HEK293 (cell line): ENCODE results near the gene SURF1.

Experiments
- EGR2 ChIP-seq: fragments of 450-650 bp; formaldehyde crosslinking; IDR thresholded peaks from 2 replicates; pipeline ENCODE4 v1.5.1; 2016; ENCODE audit warnings: low read depth, missing biosample characterization, missing genetic modification characterization
- GLIS1 ChIP-seq: fragments of 450-650 bp; formaldehyde crosslinking; IDR thresholded peaks from 2 replicates; pipeline ENCODE4 v1.5.1; 2016; ENCODE audit warnings: missing biosample characterization, missing genetic modification characterization
- GLIS2 ChIP-seq: fragments of 450-650 bp; formaldehyde crosslinking; IDR thresholded peaks from 2 replicates; pipeline ENCODE4 v1.5.1; 2016; ENCODE audit warnings: missing biosample characterization, missing genetic modification characterization
- IKZF3 ChIP-seq: fragments of 450-650 bp; IDR thresholded peaks from 2 replicates; pipeline ENCODE4 v1.5.0; 2018; ENCODE audit warnings: missing biosample characterization, mild to moderate bottlenecking, missing genetic modification characterization, moderate library complexity
- KLF1 ChIP-seq: fragments of 450-650 bp; formaldehyde crosslinking; IDR thresholded peaks from 2 replicates; pipeline ENCODE4 v1.5.1; 2016; ENCODE audit warnings: missing biosample characterization, missing genetic modification characterization
- KLF10 ChIP-seq: fragments of 450-650 bp; IDR thresholded peaks from 2 replicates; pipeline ENCODE4 v1.5.1; 2018; ENCODE audit warnings: missing biosample characterization, mild to moderate bottlenecking, missing genetic modification characterization
- KLF16 ChIP-seq: fragments of 450-650 bp; formaldehyde crosslinking; IDR thresholded peaks from 2 replicates; pipeline ENCODE4 v1.5.1; 2017; ENCODE audit warnings: missing biosample characterization, missing genetic modification characterization
- KLF8 ChIP-seq: fragments of 450-650 bp; formaldehyde crosslinking; IDR thresholded peaks from 2 replicates; pipeline ENCODE4 v1.5.1; 2016; ENCODE audit warnings: missing biosample characterization, missing genetic modification characterization
- KLF9 ChIP-seq: fragments of 450-650 bp; formaldehyde crosslinking; IDR thresholded peaks from 2 replicates; pipeline ENCODE4 v1.5.1; 2016; ENCODE audit warnings: missing biosample characterization, missing genetic modification characterization, low read depth
- SP2 ChIP-seq: fragments of 450-650 bp; formaldehyde crosslinking; IDR thresholded peaks from 2 replicates; pipeline ENCODE4 v1.5.1; 2016; ENCODE audit warnings: missing biosample characterization, missing genetic modification characterization
- SP3 ChIP-seq: fragments of 450-650 bp; formaldehyde crosslinking; IDR thresholded peaks from 2 replicates; pipeline ENCODE4 v1.5.1; 2016; ENCODE audit warnings: missing biosample characterization, missing genetic modification characterization
- YY1 ChIP-seq: fragments of 450-650 bp; formaldehyde crosslinking; IDR thresholded peaks from 2 replicates; pipeline ENCODE4 v1.5.1; 2018; ENCODE audit warnings: missing biosample characterization, missing genetic modification characterization
- ZBTB20 ChIP-seq: fragments of 450-650 bp; formaldehyde crosslinking; IDR thresholded peaks from 2 replicates; pipeline ENCODE4 v1.5.1; 2016; ENCODE audit warnings: missing biosample characterization, missing genetic modification characterization
- ZBTB8A ChIP-seq: fragments of 450-650 bp; formaldehyde crosslinking; IDR thresholded peaks from 2 replicates; pipeline ENCODE4 v1.5.1; 2016; ENCODE audit warnings: missing biosample characterization, missing genetic modification characterization
- ZFHX2 ChIP-seq: fragments of 450-650 bp; formaldehyde crosslinking; conservative IDR thresholded peaks from 2 replicates; pipeline ENCODE4 v1.5.1; 2016; ENCODE audit warnings: missing biosample characterization, missing genetic modification characterization
- ZNF202 ChIP-seq: fragments of 450-650 bp; formaldehyde crosslinking; IDR thresholded peaks from 2 replicates; pipeline ENCODE4 v1.5.1; 2016; ENCODE audit warnings: missing biosample characterization, missing genetic modification characterization, borderline replicate concordance
- ZNF274 ChIP-seq, 2 experiments: fragments of 200-500 bp in 1 of 2; fragments of 450-650 bp in 1 of 2; sonication (Bioruptor generic) in 1 of 2; formaldehyde crosslinking in 1 of 2; IDR thresholded peaks; 2 replicates each; pipeline versions ENCODE4 v1.5.1 to v1.6.1; 2014 to 2016; ENCODE audit warnings: borderline replicate concordance in 1 of 2, inconsistent platforms in 1 of 2, low read length in 1 of 2, missing biosample characterization in 1 of 2, missing genetic modification characterization in 1 of 2
- ZNF335 ChIP-seq: fragments of 450-650 bp; formaldehyde crosslinking; conservative IDR thresholded peaks from 2 replicates; pipeline ENCODE4 v1.5.1; 2016; ENCODE audit warnings: missing biosample characterization, missing genetic modification characterization
- ZNF404 ChIP-seq: fragments of 450-650 bp; formaldehyde crosslinking; IDR thresholded peaks from 2 replicates; pipeline ENCODE4 v1.5.1; 2017; ENCODE audit warnings: missing biosample characterization, missing genetic modification characterization
- ZNF596 ChIP-seq: fragments of 450-650 bp; IDR thresholded peaks from 2 replicates; pipeline ENCODE4 v1.5.0; 2018; ENCODE audit warnings: missing biosample characterization, mild to moderate bottlenecking, missing genetic modification characterization, moderate library complexity
- ZNF626 ChIP-seq: fragments of 450-650 bp; sonication (Bioruptor Pico); formaldehyde crosslinking; IDR thresholded peaks from 2 replicates; pipeline ENCODE4 v1.5.1; 2018; ENCODE audit warnings: missing biosample characterization, missing genetic modification characterization, inconsistent platforms
- TF ChIP-seq, protein P1 (sequence below): fragments of 450-650 bp; formaldehyde crosslinking; IDR thresholded peaks from 2 replicates; pipeline ENCODE4 v1.5.1; 2017; ENCODE audit warnings: missing biosample characterization, missing genetic modification characterization
- TF ChIP-seq, protein P2 (sequence below): fragments of 450-650 bp; formaldehyde crosslinking; IDR thresholded peaks from 2 replicates; pipeline ENCODE4 v1.5.1; 2016; ENCODE audit warnings: missing biosample characterization, missing genetic modification characterization
- TF ChIP-seq, protein P3 (sequence below): sonication (generic); formaldehyde crosslinking; IDR thresholded peaks from 2 replicates; pipeline ENCODE4 v1.8.1; 2022; ENCODE audit warnings: mild to moderate bottlenecking, moderate library complexity, missing genetic modification reagents
- TF ChIP-seq, protein P4 (sequence below): fragments of 450-650 bp; formaldehyde crosslinking; IDR thresholded peaks from 2 replicates; pipeline ENCODE4 v1.5.1; 2016; ENCODE audit warnings: missing biosample characterization, missing genetic modification characterization
- TF ChIP-seq, protein P5 (sequence below): fragments of 450-650 bp; formaldehyde crosslinking; IDR thresholded peaks from 2 replicates; pipeline ENCODE4 v1.5.1; 2016; ENCODE audit warnings: missing biosample characterization, missing genetic modification characterization
- TF ChIP-seq, protein P6 (sequence below): fragments of 450-650 bp; formaldehyde crosslinking; optimal IDR thresholded peaks from 2 replicates; pipeline ENCODE3; 2016; ENCODE audit warnings: missing biosample characterization, mild to moderate bottlenecking, missing genetic modification characterization

Gene SURF1

DNA sequence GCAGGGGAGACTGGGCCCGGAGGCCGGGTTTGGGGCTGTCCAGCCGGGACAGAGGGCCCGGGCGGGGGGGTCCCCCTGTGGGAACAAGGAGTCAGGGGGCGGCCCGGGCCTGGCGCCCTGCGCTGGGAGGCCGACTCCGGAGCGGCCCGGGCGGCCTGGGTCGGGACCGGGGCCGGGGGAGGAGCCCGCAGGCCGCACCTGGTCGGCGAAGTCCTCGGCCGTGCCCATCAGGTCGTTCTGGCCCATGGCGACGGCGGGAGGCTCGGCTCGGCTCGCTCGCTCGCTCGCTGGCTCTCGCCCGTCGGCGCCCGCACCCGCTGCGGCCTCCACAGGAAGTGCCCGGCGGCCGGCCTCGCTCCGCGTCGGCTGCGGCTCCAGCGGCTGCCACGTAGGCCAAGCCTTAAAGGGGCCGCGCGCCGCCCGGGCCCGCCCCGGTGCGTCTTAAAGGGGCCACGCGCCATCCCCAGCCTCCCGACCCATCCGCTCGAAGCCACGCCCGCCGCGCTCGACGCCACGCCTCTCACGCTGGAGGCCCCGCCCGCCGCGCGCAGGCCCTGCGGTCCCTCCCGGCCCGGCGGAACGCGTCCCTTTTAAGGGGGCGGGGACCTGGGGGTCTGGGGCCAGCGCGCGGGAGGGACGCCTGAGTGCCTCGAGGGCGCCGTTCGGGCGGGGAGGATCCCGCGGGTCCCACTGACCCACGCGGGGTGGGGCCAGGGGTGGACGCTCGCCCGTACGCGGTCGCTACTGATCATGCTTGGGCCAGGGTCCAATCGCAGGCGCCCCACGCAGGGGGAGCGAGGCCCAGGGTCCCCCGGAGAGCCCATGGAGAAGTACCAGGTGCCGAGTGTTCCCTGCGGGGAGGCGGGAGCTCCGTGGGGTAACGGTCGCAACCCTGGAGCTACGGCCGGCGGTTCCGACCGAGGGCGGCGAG is 19.7 kb upstream of the SURF1 start, which contains the start of the genes STKLD1 and SURF4 (continued):
- TF ChIP-seq, protein P1, sequence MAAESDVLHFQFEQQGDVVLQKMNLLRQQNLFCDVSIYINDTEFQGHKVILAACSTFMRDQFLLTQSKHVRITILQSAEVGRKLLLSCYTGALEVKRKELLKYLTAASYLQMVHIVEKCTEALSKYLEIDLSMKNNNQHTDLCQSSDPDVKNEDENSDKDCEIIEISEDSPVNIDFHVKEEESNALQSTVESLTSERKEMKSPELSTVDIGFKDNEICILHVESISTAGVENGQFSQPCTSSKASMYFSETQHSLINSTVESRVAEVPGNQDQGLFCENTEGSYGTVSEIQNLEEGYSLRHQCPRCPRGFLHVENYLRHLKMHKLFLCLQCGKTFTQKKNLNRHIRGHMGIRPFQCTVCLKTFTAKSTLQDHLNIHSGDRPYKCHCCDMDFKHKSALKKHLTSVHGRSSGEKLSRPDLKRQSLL (tag by site-specific recombination) = peak; percentile 18; the same call in 1 of the 2 replicates
- TF ChIP-seq ZNF596 (tag by site-specific recombination) = peak; percentile 84
- TF ChIP-seq ZNF274 (IDR thresholded peaks at IDR 0.05; ENCODE audit: low read length) = no peak
- TF ChIP-seq ZNF274 (tag by site-specific recombination; IDR thresholded peaks at IDR 0.05; ENCODE audit: borderline replicate concordance) = no peak
- peak; percentile 72 for TF ChIP-seq ZBTB20 (tag by site-specific recombination)
- peak; percentile 52; the same call in 1 of the 2 replicates for TF ChIP-seq KLF10 (tag by site-specific recombination)
- peak; percentile 44; the same call in 1 of the 2 replicates for TF ChIP-seq KLF8 (tag by site-specific recombination)
- TF ChIP-seq ZNF626 (tag by site-specific recombination) = no peak
- TF ChIP-seq GLIS2 (tag by site-specific recombination) = peak; percentile 97
- TF ChIP-seq, protein P2, sequence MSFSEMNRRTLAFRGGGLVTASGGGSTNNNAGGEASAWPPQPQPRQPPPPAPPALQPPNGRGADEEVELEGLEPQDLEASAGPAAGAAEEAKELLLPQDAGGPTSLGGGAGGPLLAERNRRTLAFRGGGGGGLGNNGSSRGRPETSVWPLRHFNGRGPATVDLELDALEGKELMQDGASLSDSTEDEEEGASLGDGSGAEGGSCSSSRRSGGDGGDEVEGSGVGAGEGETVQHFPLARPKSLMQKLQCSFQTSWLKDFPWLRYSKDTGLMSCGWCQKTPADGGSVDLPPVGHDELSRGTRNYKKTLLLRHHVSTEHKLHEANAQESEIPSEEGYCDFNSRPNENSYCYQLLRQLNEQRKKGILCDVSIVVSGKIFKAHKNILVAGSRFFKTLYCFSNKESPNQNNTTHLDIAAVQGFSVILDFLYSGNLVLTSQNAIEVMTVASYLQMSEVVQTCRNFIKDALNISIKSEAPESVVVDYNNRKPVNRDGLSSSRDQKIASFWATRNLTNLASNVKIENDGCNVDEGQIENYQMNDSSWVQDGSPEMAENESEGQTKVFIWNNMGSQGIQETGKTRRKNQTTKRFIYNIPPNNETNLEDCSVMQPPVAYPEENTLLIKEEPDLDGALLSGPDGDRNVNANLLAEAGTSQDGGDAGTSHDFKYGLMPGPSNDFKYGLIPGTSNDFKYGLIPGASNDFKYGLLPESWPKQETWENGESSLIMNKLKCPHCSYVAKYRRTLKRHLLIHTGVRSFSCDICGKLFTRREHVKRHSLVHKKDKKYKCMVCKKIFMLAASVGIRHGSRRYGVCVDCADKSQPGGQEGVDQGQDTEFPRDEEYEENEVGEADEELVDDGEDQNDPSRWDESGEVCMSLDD (tag by site-specific recombination) = peak; percentile 51; the same call in 1 of the 2 replicates
- TF ChIP-seq SP3 (tag by site-specific recombination) = peak; percentile 57
- 0 out of 2 replicates have a peak, but pooled peaks have one; percentile 5 for TF ChIP-seq EGR2 (tag by site-specific recombination)
- no peak for TF ChIP-seq ZNF404 (tag by site-specific recombination)
- peak; percentile 52; the same call in 1 of the 2 replicates for TF ChIP-seq ZNF335
- TF ChIP-seq GLIS1 (tag by site-specific recombination) = peak; percentile 93
- peak; percentile 49; the same call in 1 of the 2 replicates for TF ChIP-seq ZBTB8A (tag by site-specific recombination)
- TF ChIP-seq, protein P3, sequence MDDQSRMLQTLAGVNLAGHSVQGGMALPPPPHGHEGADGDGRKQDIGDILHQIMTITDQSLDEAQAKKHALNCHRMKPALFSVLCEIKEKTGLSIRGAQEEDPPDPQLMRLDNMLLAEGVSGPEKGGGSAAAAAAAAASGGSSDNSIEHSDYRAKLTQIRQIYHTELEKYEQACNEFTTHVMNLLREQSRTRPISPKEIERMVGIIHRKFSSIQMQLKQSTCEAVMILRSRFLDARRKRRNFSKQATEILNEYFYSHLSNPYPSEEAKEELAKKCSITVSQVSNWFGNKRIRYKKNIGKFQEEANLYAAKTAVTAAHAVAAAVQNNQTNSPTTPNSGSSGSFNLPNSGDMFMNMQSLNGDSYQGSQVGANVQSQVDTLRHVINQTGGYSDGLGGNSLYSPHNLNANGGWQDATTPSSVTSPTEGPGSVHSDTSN (CRISPR knock-in tag) = 0 out of 2 replicates have a peak, but pooled peaks have one; percentile 18
- peak; percentile 38; the same call in 1 of the 2 replicates for TF ChIP-seq IKZF3 (tag by site-specific recombination)
- TF ChIP-seq ZFHX2 (tag by site-specific recombination) = peak; percentile 38; the same call in 1 of the 2 replicates
- peak; percentile 31; the same call in 1 of the 2 replicates for TF ChIP-seq YY1 (tag by site-specific recombination)
- TF ChIP-seq, protein P4, sequence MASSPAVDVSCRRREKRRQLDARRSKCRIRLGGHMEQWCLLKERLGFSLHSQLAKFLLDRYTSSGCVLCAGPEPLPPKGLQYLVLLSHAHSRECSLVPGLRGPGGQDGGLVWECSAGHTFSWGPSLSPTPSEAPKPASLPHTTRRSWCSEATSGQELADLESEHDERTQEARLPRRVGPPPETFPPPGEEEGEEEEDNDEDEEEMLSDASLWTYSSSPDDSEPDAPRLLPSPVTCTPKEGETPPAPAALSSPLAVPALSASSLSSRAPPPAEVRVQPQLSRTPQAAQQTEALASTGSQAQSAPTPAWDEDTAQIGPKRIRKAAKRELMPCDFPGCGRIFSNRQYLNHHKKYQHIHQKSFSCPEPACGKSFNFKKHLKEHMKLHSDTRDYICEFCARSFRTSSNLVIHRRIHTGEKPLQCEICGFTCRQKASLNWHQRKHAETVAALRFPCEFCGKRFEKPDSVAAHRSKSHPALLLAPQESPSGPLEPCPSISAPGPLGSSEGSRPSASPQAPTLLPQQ (tag by site-specific recombination) = peak; percentile 100
- TF ChIP-seq ZNF202 (tag by site-specific recombination) = no peak
- peak; percentile 52 for TF ChIP-seq SP2 (tag by site-specific recombination)
- peak; percentile 42; the same call in 1 of the 2 replicates for TF ChIP-seq KLF1
- TF ChIP-seq KLF9 (tag by site-specific recombination) = peak; percentile 77
- TF ChIP-seq, protein P5, sequence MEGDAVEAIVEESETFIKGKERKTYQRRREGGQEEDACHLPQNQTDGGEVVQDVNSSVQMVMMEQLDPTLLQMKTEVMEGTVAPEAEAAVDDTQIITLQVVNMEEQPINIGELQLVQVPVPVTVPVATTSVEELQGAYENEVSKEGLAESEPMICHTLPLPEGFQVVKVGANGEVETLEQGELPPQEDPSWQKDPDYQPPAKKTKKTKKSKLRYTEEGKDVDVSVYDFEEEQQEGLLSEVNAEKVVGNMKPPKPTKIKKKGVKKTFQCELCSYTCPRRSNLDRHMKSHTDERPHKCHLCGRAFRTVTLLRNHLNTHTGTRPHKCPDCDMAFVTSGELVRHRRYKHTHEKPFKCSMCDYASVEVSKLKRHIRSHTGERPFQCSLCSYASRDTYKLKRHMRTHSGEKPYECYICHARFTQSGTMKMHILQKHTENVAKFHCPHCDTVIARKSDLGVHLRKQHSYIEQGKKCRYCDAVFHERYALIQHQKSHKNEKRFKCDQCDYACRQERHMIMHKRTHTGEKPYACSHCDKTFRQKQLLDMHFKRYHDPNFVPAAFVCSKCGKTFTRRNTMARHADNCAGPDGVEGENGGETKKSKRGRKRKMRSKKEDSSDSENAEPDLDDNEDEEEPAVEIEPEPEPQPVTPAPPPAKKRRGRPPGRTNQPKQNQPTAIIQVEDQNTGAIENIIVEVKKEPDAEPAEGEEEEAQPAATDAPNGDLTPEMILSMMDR (tag by site-specific recombination) = no peak
- peak; percentile 56; the same call in 1 of the 2 replicates for TF ChIP-seq KLF16 (tag by site-specific recombination)
- TF ChIP-seq, protein P6, sequence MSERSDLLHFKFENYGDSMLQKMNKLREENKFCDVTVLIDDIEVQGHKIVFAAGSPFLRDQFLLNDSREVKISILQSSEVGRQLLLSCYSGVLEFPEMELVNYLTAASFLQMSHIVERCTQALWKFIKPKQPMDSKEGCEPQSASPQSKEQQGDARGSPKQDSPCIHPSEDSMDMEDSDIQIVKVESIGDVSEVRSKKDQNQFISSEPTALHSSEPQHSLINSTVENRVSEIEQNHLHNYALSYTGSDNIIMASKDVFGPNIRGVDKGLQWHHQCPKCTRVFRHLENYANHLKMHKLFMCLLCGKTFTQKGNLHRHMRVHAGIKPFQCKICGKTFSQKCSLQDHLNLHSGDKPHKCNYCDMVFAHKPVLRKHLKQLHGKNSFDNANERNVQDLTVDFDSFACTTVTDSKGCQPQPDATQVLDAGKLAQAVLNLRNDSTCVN = peak; percentile 48
